HG03280 (cell line): ENCODE measurements around the gene NPAS3.

ENCODE experiments used
- ATAC-seq: cut with Tn5 transposase; IDR thresholded peaks from one replicate; pipeline ENCODE4 v1.9.1; 2021; ENCODE audit warnings: mild to moderate bottlenecking, moderate library complexity; ENCODE audit not compliant: unreplicated experiment

The NPAS3 gene

GRCh38 chr14:32938719-32939253, at the start of gene NPAS3:
Gene NPAS3, plus strand, starts transcription at chr14:32938879.
- ATAC-seq: peak; percentile 33

- ATAC-seq: no peak
These were observed 41.5 kb upstream of the NPAS3 start for GRCh38 chr14:32896979-32897697.

GRCh38 chr14:32897698-32898064, 41.0 kb upstream of the NPAS3 start:
- ATAC-seq: no peak

- no peak for ATAC-seq
These were observed 39.8 kb upstream of the NPAS3 start for GRCh38 chr14:32898876-32899275.

- ATAC-seq: no peak
These were observed 38.1 kb upstream of the NPAS3 start for GRCh38 chr14:32900547-32900946.

- no peak for ATAC-seq
These were observed 33.7 kb upstream of the NPAS3 start for GRCh38 chr14:32905013-32905412.

- ATAC-seq: no peak
These were observed 32.0 kb upstream of the NPAS3 start for GRCh38 chr14:32906672-32907071.

- ATAC-seq: no peak
These were observed 30.2 kb upstream of the NPAS3 start for GRCh38 chr14:32908196-32909084.

- no peak for ATAC-seq
These were observed 25.0 kb upstream of the NPAS3 start for GRCh38 chr14:32913725-32914124.

GRCh38 chr14:32914391-32914790, 24.3 kb upstream of the NPAS3 start:
- ATAC-seq: no peak

GRCh38 chr14:32920696-32921276, 17.9 kb upstream of the NPAS3 start:
- ATAC-seq: no peak

- ATAC-seq: no peak
These were observed 13.2 kb upstream of the NPAS3 start for GRCh38 chr14:32925439-32925838.

GRCh38 chr14:32932302-32932913, 6.3 kb upstream of the NPAS3 start:
- ATAC-seq: no peak

- ATAC-seq: no peak
These were observed 5.6 kb upstream of the NPAS3 start for GRCh38 chr14:32932914-32933628.

- ATAC-seq: no peak
These were observed 5.0 kb upstream of the NPAS3 start for GRCh38 chr14:32933629-32934072.

GRCh38 chr14:32934073-32934880, 4.4 kb upstream of the NPAS3 start:
- no peak for ATAC-seq

GRCh38 chr14:32934881-32935633, 3.6 kb upstream of the NPAS3 start:
- no peak for ATAC-seq

- ATAC-seq: peak; percentile 40
These were observed 781 bp downstream of the NPAS3 start for GRCh38 chr14:32939254-32940065.
